H1 (cell line): Measurements from ENCODE around the gene SLC27A2. TPM values are rescaled to one million over a fixed set of nuclear protein-coding genes. Genes with fewer than 3 reads are reported as not detected.

Source experiments
- CTCF ChIA-PET: fragments of 300-600 bp; sonication (Branson Sonifier 250); formaldehyde crosslinking; loops from one replicate; lab custom pipeline; 2021; ENCODE audit not compliant: partially characterized antibody; lab: Charles Lee
- POLR2A ChIA-PET: fragments of 300-600 bp; sonication (Branson Sonifier 250); formaldehyde crosslinking; loops from one replicate; lab custom pipeline; 2021; ENCODE audit warnings: inconsistent platforms; ENCODE audit not compliant: partially characterized antibody; lab: Charles Lee
- DNase-seq, 2 experiments: peaks; one replicate each; pipeline versions ENCODE4 v3.0.0 to v3.0.0-alpha.2; 2010 to 2022; ENCODE audit warnings: low spot score in 2 of 2, low read depth in 1 of 2, mixed read lengths in 1 of 2
- FAIRE-seq: peaks from 2 replicates; lab custom pipeline; 2011; peaks lifted over from hg19 to GRCh38; lab: Jason Lieb, UNC
- H2AFZ ChIP-seq: 2 replicates; pipeline ENCODE4 v1.8.1; 2012; ENCODE audit warnings: low read length, inconsistent platforms
- H2AK5ac ChIP-seq: 2 replicates; pipeline ENCODE4 v1.6.1; 2013; ENCODE audit warnings: low read depth, low read length
- H2BK120ac ChIP-seq: replicated peaks from 2 replicates; pipeline ENCODE3; 2013; ENCODE audit warnings: low read depth, low read length, inconsistent platforms
- H2BK12ac ChIP-seq: 2 replicates; pipeline ENCODE4 v1.6.1; 2013; ENCODE audit warnings: low read depth, low read length
- H2BK15ac ChIP-seq: 2 replicates; pipeline ENCODE4 v1.6.1; 2013; ENCODE audit warnings: low read length
- H2BK20ac ChIP-seq: 2 replicates; pipeline ENCODE4 v1.6.1; 2013; ENCODE audit warnings: low read length
- H2BK5ac ChIP-seq: 2 replicates; pipeline ENCODE4 v1.6.1; 2013; ENCODE audit warnings: low read depth, low read length
- H3K14ac ChIP-seq: 2 replicates; pipeline ENCODE4 v1.6.1; 2013; ENCODE audit warnings: inconsistent platforms; ENCODE audit not compliant: insufficient read length
- H3K18ac ChIP-seq: 2 replicates; pipeline ENCODE4 v1.6.1; 2013; ENCODE audit warnings: low read length; ENCODE audit errors: extremely low read depth
- H3K23ac ChIP-seq: 2 replicates; pipeline ENCODE4 v1.6.1; 2013; ENCODE audit warnings: inconsistent platforms; ENCODE audit not compliant: insufficient read length
- H3K23me2 ChIP-seq: 2 replicates; pipeline ENCODE4 v1.6.1; 2013; ENCODE audit warnings: low read depth, low read length
- H3K27ac ChIP-seq: 2 replicates; pipeline ENCODE4 v1.6.1; 2011; ENCODE audit warnings: low read depth, low read length, inconsistent platforms
- H3K27me3 ChIP-seq, 4 experiments: replicated peaks in 1 of 4; 1 replicate in 1 of 4; 2 replicates in 3 of 4; pipeline versions ENCODE4 v1.6.1 to v1.8.1; 2011 to 2013; ENCODE audit warnings: low read length in 3 of 4, mild to moderate bottlenecking in 3 of 4, inconsistent platforms in 2 of 4, mixed read lengths in 2 of 4, moderate library complexity in 1 of 4; ENCODE audit not compliant: control insufficient read depth in 3 of 4, insufficient read depth in 3 of 4; ENCODE audit errors: extremely low read depth in 1 of 4
- H3K36me3 ChIP-seq, 4 experiments: 2 replicates each; pipeline versions ENCODE4 v1.6.1 to v1.8.1; 2011 to 2013; ENCODE audit warnings: mild to moderate bottlenecking in 4 of 4, low read length in 3 of 4, moderate library complexity in 2 of 4, control low read depth in 1 of 4, inconsistent platforms in 1 of 4; ENCODE audit not compliant: insufficient read depth in 4 of 4, control insufficient read depth in 2 of 4
- H3K4ac ChIP-seq: replicated peaks from 2 replicates; pipeline ENCODE3; 2013; ENCODE audit warnings: low read length, low read depth, mixed read lengths, inconsistent platforms; ENCODE audit not compliant: insufficient read length
- H3K4me1 ChIP-seq, 4 experiments: replicated peaks in 1 of 4; 1 replicate in 1 of 4; 2 replicates in 3 of 4; pipeline versions ENCODE4 v1.6.1 to v1.8.1; 2011 to 2013; ENCODE audit warnings: low read length in 3 of 4, inconsistent platforms in 2 of 4, mixed read lengths in 1 of 4; ENCODE audit not compliant: insufficient read depth in 4 of 4, control insufficient read depth in 3 of 4
- H3K4me2 ChIP-seq, 2 experiments: 2 replicates each; pipeline versions ENCODE4 v1.6.1 to v1.8.1; 2011 to 2013; ENCODE audit warnings: low read depth in 2 of 2, low read length in 2 of 2, control low read depth in 1 of 2, inconsistent platforms in 1 of 2, mild to moderate bottlenecking in 1 of 2; ENCODE audit not compliant: insufficient read depth in 1 of 2
- H3K4me3 ChIP-seq, 4 experiments: fragments of 200-600, 300-600 bp in 1 of 4; sonication (generic), shearing (Covaris generic), sonication (Bioruptor Twin) in 1 of 4; 2 replicates each; pipeline versions ENCODE4 v1.5.1 to v1.8.1; 2011 to 2016; ENCODE audit warnings: low read length in 4 of 4, low read depth in 3 of 4, control low read depth in 2 of 4, inconsistent platforms in 2 of 4, mild to moderate bottlenecking in 2 of 4, mixed read lengths in 1 of 4, moderate library complexity in 1 of 4; ENCODE audit not compliant: insufficient read depth in 2 of 4; ENCODE audit errors: extremely low read depth in 1 of 4
- H3K56ac ChIP-seq: replicated peaks from 2 replicates; pipeline ENCODE3; 2013; ENCODE audit warnings: low read depth, mild to moderate bottlenecking, mixed read lengths, low read length, inconsistent platforms; ENCODE audit not compliant: insufficient read length
- H3K79me1 ChIP-seq: 2 replicates; pipeline ENCODE4 v1.6.1; 2013; ENCODE audit warnings: low read depth, low read length, control low read depth
- H3K79me2 ChIP-seq, 2 experiments: 2 replicates each; pipeline versions ENCODE4 v1.6.1 to v1.8.1; 2012 to 2013; ENCODE audit warnings: low read length in 2 of 2, mild to moderate bottlenecking in 2 of 2, inconsistent platforms in 1 of 2; ENCODE audit not compliant: insufficient read depth in 2 of 2, control insufficient read depth in 1 of 2
- H3K9ac ChIP-seq, 4 experiments: replicated peaks in 1 of 4; 1 replicate in 1 of 4; 2 replicates in 3 of 4; pipeline versions ENCODE4 v1.6.1 to v1.8.1; 2011 to 2013; ENCODE audit warnings: low read depth in 3 of 4, low read length in 3 of 4, control low read depth in 2 of 4, mild to moderate bottlenecking in 2 of 4, moderate library complexity in 2 of 4, inconsistent platforms in 1 of 4; ENCODE audit errors: extremely low read depth in 1 of 4
- H3K9me3 ChIP-seq, 2 experiments: 2 replicates each; pipeline versions ENCODE4 v1.6.1 to v1.8.1; 2012 to 2013; ENCODE audit warnings: mild to moderate bottlenecking in 2 of 2, moderate library complexity in 2 of 2, control low read depth in 1 of 2, inconsistent platforms in 1 of 2, low read depth in 1 of 2, low read length in 1 of 2, mixed read lengths in 1 of 2; ENCODE audit not compliant: insufficient read depth in 2 of 2
- H4K20me1 ChIP-seq, 2 experiments: replicated peaks in 1 of 2; 2 replicates each; pipeline versions ENCODE3 to v1.8.1; 2011 to 2013; ENCODE audit warnings: inconsistent platforms in 2 of 2, low read length in 2 of 2, mild to moderate bottlenecking in 1 of 2; ENCODE audit not compliant: insufficient read depth in 2 of 2, control insufficient read depth in 1 of 2
- H4K5ac ChIP-seq: 2 replicates; pipeline ENCODE4 v1.6.1; 2013; ENCODE audit warnings: low read length, low read depth, mixed read lengths, inconsistent platforms; ENCODE audit not compliant: insufficient read length
- H4K8ac ChIP-seq: 2 replicates; pipeline ENCODE4 v1.8.0; 2013; ENCODE audit warnings: mild to moderate bottlenecking, moderate library complexity, low read length, inconsistent platforms; ENCODE audit not compliant: insufficient read depth; ENCODE audit errors: extremely low read depth
- H4K91ac ChIP-seq: replicated peaks from 2 replicates; pipeline ENCODE3; 2013; ENCODE audit warnings: low read length, mixed read lengths, inconsistent platforms; ENCODE audit not compliant: insufficient read length
- HDAC6 ChIP-seq: IDR thresholded peaks from one replicate; pipeline ENCODE4 v1.7.1; 2012; ENCODE audit warnings: low read depth, mild to moderate bottlenecking, inconsistent platforms, low read length, moderate library complexity
- JUND ChIP-seq: IDR thresholded peaks from 2 replicates; pipeline ENCODE4 v1.6.1; 2011; ENCODE audit warnings: mild to moderate bottlenecking, improper control_type of control experiment, low read length
- SP1 ChIP-seq: IDR thresholded peaks from 2 replicates; pipeline ENCODE4 v1.6.1; 2011; ENCODE audit warnings: low read depth, low read length
- WGBS, 2 experiments: shearing (Covaris generic) in 1 of 2; methylation state at CpG; one replicate each; pipeline versions ENCODE4 v1.1.6 to v1.1.7; 2013 to 2015; ENCODE audit warnings: low lambda C conversion rate in 2 of 2, mixed read lengths in 2 of 2, inconsistent platforms in 1 of 2, low coverage in 1 of 2, missing lambda C conversion rate in 1 of 2; ENCODE audit not compliant: insufficient replicate concordance in 2 of 2, insufficient coverage in 1 of 2, insufficient read length in 1 of 2; ENCODE audit errors: extremely low coverage in 1 of 2, missing lambda C conversion rate in 1 of 2; 5-methylcytosine and 5-hydroxymethylcytosine counted together
- polyA plus RNA-seq, 7 experiments: library from polyadenylated mRNA; depleted of rRNA in 3 of 7; stranded (reverse) in 5 of 7; unstranded in 2 of 7; fragments of >200 nt in 5 of 7; fragments of 200-250 nt in 2 of 7; gene quantifications; 1 replicate in 5 of 7; 2 replicates in 1 of 7; 4 replicates in 1 of 7; pipeline versions ENCODE4 v1.2.1 to v1.2.3, GENCODE V29; 2011 to 2013; ENCODE audit warnings: missing spikeins in 2 of 7, mixed read lengths in 2 of 7
- total RNA-seq: library from RNA; stranded (reverse); fragmentation: NEBNext Ultra II Directional; extraction: Animal tissue kit (Norgen Biotek cat#: 25700); gene quantifications from 2 replicates; pipeline ENCODE4 v1.2.1, GENCODE V29; 2021

The SLC27A2 gene
- total and polyA plus RNA-seq, 2 of the 8 experiments (the other 6 are each of a cell fraction or from before 2014, with no cell fraction given), result 5.6 to 5.8 TPM

DNA sequence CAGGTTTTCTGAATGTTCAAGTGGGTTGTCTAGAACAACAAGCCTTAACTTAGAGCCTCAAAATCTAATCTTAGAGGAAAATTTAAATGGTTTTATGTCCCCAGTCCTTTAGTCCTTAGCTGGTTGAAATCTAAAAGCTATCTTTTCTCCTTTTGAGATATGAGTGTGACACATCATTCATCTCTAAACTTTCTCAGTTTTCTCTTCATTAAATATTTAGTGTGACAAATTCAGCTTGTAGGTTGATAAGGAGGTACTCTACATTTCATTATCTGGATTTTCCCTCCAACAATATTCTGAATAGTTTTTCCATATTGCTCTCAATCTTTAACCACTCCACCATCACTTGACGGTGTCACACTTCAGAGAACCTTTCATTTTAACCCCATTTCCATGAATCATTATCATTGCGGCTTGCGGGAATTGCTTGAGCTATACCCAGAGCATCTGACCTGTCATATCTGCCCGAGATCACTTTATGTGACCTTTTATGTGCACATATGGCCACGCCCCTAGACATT lies 46.9 kb upstream of the SLC27A2 start:
- no peaks in the 10 kb centered on the region for H3K23me2 ChIP-seq
- no peak overlapping the region for H3K18ac ChIP-seq
- no peaks in the 10 kb centered on the region for H3K36me3 ChIP-seq
- no peaks in the 10 kb centered on the region for H3K79me1 ChIP-seq
- H2BK120ac ChIP-seq, result no peak overlapping the region
- TF ChIP-seq HDAC6, result no peak
- TF ChIP-seq SP1, result no peak
- no peak for TF ChIP-seq JUND
- no peak for FAIRE-seq
- no peak overlapping the region for H2BK15ac ChIP-seq
- no peak overlapping the region for H3K9ac ChIP-seq
- H3K4me1 ChIP-seq, result peaks cover 0 to 3% (median 0%) of the 10 kb centered on the region in 4 experiments; a peak in 1 of 7 replicates
- WGBS, 2 experiments, result 93% methylated on average over 5 of the region's 5 CpGs; no CpG with 5 or more reads in 1 of the 2 experiments
- H3K9me3 ChIP-seq, result no peaks in the 10 kb centered on the region
- no peak overlapping the region for H2BK12ac ChIP-seq
- no peaks in the 10 kb centered on the region for H4K20me1 ChIP-seq
- ChIA-PET POLR2A (no interaction called here), CTCF (interaction anchor here (0.6 to 2.4 kb wide), 6 partner anchors 10 to 900 kb away, joined by 3 to 6 read pairs (median 3); no protein-coding TSS in a partner anchor)
- H4K8ac ChIP-seq, result no peak overlapping the region
- H3K14ac ChIP-seq, result no peak overlapping the region
- no peak overlapping the region for H2BK20ac ChIP-seq
- H4K91ac ChIP-seq, result no peak overlapping the region
- no peak overlapping the region for H3K4ac ChIP-seq
- H2BK5ac ChIP-seq, result no peak overlapping the region
- no peak overlapping the region for H3K4me2 ChIP-seq
- no peak overlapping the region for H3K27ac ChIP-seq
- H3K4me3 ChIP-seq, result no peak overlapping the region
- H2AFZ ChIP-seq, result no peak overlapping the region
- no peaks in the 10 kb centered on the region for H3K79me2 ChIP-seq
- H3K56ac ChIP-seq, result no peak overlapping the region
- DNase-seq, result no peak
- H4K5ac ChIP-seq, result no peak overlapping the region
- no peak overlapping the region for H3K23ac ChIP-seq
- H3K27me3 ChIP-seq, result no peaks in the 10 kb centered on the region
- no peak overlapping the region for H2AK5ac ChIP-seq
